ENCODE measurements around the gene MFAP2.

The MFAP2 gene

GRCh38 chr1:16986962-16987361 is 6.5 kb upstream of the MFAP2 start:
- no peaks in the 10 kb centered on the region for H3F3A ChIP-seq (ENCODE audit: control insufficient read depth, insufficient read depth)
- H3K4me1 ChIP-seq (ENCODE audit: control insufficient read depth, low read length) = no peaks in the 10 kb centered on the region
- H3K9me3 ChIP-seq (ENCODE audit: control insufficient read depth, insufficient read depth, low read length) = no peaks in the 10 kb centered on the region
- H4K20me1 ChIP-seq (ENCODE audit: control insufficient read depth, insufficient read depth, low read depth, low read length) = no peaks in the 10 kb centered on the region
- no peak for TF ChIP-seq EZH2phosphoT487 (IDR thresholded peaks at IDR 0.05; ENCODE audit: borderline replicate concordance, low read length)
- TF ChIP-seq, protein P1, sequence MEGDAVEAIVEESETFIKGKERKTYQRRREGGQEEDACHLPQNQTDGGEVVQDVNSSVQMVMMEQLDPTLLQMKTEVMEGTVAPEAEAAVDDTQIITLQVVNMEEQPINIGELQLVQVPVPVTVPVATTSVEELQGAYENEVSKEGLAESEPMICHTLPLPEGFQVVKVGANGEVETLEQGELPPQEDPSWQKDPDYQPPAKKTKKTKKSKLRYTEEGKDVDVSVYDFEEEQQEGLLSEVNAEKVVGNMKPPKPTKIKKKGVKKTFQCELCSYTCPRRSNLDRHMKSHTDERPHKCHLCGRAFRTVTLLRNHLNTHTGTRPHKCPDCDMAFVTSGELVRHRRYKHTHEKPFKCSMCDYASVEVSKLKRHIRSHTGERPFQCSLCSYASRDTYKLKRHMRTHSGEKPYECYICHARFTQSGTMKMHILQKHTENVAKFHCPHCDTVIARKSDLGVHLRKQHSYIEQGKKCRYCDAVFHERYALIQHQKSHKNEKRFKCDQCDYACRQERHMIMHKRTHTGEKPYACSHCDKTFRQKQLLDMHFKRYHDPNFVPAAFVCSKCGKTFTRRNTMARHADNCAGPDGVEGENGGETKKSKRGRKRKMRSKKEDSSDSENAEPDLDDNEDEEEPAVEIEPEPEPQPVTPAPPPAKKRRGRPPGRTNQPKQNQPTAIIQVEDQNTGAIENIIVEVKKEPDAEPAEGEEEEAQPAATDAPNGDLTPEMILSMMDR (IDR thresholded peaks at IDR 0.05; ENCODE audit: low read depth, low read length, poor library complexity, severe bottlenecking) = peak; percentile 78
- H3K27me3 ChIP-seq (ENCODE audit: control insufficient read depth, low read length) = no peaks in the 10 kb centered on the region
- H3K4me3 ChIP-seq (ENCODE audit: low read length) = no peak overlapping the region
- H3K36me3 ChIP-seq (ENCODE audit: control insufficient read depth, low read length) = no peaks in the 10 kb centered on the region
- H3K9me2 ChIP-seq (replicated peaks; ENCODE audit: control insufficient read depth, low read length) = no peaks in the 10 kb centered on the region
- H3K4me2 ChIP-seq (ENCODE audit: low read length) = no peak overlapping the region
- no peak overlapping the region for H3K27ac ChIP-seq (ENCODE audit: low read depth, low read length)
- no peaks in the 10 kb centered on the region for H3K79me2 ChIP-seq (ENCODE audit: control insufficient read depth, low read length)

- Histone ChIP-seq H3K27ac (ENCODE audit: low read depth, low read length) (no peak overlapping the region), H3F3A (ENCODE audit: control insufficient read depth, insufficient read depth) (no peaks in the 10 kb centered on the region), H3K79me2 (ENCODE audit: control insufficient read depth, low read length) (no peaks in the 10 kb centered on the region), H4K20me1 (ENCODE audit: control insufficient read depth, insufficient read depth, low read depth, low read length) (no peaks in the 10 kb centered on the region), H3K36me3 (ENCODE audit: control insufficient read depth, low read length) (no peaks in the 10 kb centered on the region), H3K4me1 (ENCODE audit: control insufficient read depth, low read length) (no peaks in the 10 kb centered on the region), H3K9me2 (replicated peaks; ENCODE audit: control insufficient read depth, low read length) (no peaks in the 10 kb centered on the region), H3K9me3 (ENCODE audit: control insufficient read depth, insufficient read depth, low read length) (no peaks in the 10 kb centered on the region), H3K27me3 (ENCODE audit: control insufficient read depth, low read length) (peaks cover under 1% of the 10 kb centered on the region; the same call in 1 of the 2 replicates), H3K4me3 (ENCODE audit: low read length) (no peak overlapping the region), H3K4me2 (ENCODE audit: low read length) (no peak overlapping the region)
- TF ChIP-seq, protein P1 (IDR thresholded peaks at IDR 0.05; ENCODE audit: low read depth, low read length, poor library complexity, severe bottlenecking) = no peak
- no peak for TF ChIP-seq EZH2phosphoT487 (IDR thresholded peaks at IDR 0.05; ENCODE audit: borderline replicate concordance, low read length)
Observed at GRCh38 chr1:16986560-16986959, 6.1 kb upstream of the MFAP2 start.

DNA sequence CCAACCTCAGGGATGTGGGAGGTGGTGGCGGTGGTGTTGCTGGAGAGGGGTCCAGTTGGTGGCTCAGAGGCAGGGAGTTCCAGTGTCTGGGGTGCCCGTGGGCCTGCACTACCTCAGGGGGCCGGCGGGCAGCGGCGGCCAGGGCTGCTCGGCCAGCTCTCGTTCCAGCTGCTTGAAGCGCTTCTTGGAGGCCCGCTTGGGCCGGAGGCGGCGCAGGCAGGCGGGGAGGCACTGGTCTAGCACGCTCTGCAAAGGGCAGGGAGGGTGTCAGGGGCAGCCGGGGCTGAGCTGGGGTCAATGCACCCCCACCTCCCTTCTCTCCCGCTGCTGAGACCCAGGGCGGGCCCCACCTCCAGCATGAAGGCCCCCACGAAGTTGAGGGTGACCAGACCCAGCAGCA is 5.7 kb upstream of the MFAP2 start:
- H3K36me3 ChIP-seq (ENCODE audit: control insufficient read depth, low read length) = no peaks in the 10 kb centered on the region
- no peaks in the 10 kb centered on the region for H3F3A ChIP-seq (ENCODE audit: control insufficient read depth, insufficient read depth)
- TF ChIP-seq, protein P1 (IDR thresholded peaks at IDR 0.05; ENCODE audit: low read depth, low read length, poor library complexity, severe bottlenecking) = no peak
- TF ChIP-seq EZH2phosphoT487 (IDR thresholded peaks at IDR 0.05; ENCODE audit: borderline replicate concordance, low read length) = no peak
- H3K9me3 ChIP-seq (ENCODE audit: control insufficient read depth, insufficient read depth, low read length) = no peaks in the 10 kb centered on the region
- H3K27me3 ChIP-seq (ENCODE audit: control insufficient read depth, low read length) = peaks cover 5% of the 10 kb centered on the region; the same call in 1 of the 2 replicates
- no peaks in the 10 kb centered on the region for H3K4me1 ChIP-seq (ENCODE audit: control insufficient read depth, low read length)
- no peaks in the 10 kb centered on the region for H3K9me2 ChIP-seq (replicated peaks; ENCODE audit: control insufficient read depth, low read length)
- no peak overlapping the region for H3K27ac ChIP-seq (ENCODE audit: low read depth, low read length)
- H3K4me3 ChIP-seq (ENCODE audit: low read length) = no peak overlapping the region
- H4K20me1 ChIP-seq (ENCODE audit: control insufficient read depth, insufficient read depth, low read depth, low read length) = no peaks in the 10 kb centered on the region
- no peak overlapping the region for H3K4me2 ChIP-seq (ENCODE audit: low read length)
- no peaks in the 10 kb centered on the region for H3K79me2 ChIP-seq (ENCODE audit: control insufficient read depth, low read length)

Data from DOHH2 (cell line).